Measurements from ENCODE around the gene SPEM3.

Gene SPEM3

DNA sequence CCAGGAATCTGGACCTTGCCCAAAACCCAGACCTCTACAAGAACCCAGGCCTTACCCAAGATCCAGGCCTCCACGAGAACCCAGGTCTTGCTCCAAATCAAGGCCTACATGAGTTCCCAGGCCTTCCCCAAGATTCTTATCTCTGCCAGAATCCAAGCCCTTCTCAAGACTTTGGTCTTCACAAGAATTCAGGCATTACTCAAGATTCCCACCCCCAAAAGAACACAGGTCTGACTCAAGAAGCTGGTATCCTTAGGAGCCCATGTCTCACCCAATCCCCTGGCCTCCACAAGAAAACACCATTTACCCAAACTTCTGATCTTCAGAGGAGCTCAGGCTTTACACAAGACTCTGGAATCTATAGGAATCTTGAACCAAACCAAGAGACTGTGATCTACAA lies 2.6 kb downstream of the SPEM3 start:
- Histone ChIP-seq H3K9me3 (no peaks in the 10 kb centered on the region), H3K4me1 (no peaks in the 10 kb centered on the region), H3K4me3 (ENCODE audit: low read depth, low read length) (no peak overlapping the region), H3K36me3 (no peaks in the 10 kb centered on the region), H3K27me3 (no peaks in the 10 kb centered on the region)
- TF ChIP-seq, protein P1, sequence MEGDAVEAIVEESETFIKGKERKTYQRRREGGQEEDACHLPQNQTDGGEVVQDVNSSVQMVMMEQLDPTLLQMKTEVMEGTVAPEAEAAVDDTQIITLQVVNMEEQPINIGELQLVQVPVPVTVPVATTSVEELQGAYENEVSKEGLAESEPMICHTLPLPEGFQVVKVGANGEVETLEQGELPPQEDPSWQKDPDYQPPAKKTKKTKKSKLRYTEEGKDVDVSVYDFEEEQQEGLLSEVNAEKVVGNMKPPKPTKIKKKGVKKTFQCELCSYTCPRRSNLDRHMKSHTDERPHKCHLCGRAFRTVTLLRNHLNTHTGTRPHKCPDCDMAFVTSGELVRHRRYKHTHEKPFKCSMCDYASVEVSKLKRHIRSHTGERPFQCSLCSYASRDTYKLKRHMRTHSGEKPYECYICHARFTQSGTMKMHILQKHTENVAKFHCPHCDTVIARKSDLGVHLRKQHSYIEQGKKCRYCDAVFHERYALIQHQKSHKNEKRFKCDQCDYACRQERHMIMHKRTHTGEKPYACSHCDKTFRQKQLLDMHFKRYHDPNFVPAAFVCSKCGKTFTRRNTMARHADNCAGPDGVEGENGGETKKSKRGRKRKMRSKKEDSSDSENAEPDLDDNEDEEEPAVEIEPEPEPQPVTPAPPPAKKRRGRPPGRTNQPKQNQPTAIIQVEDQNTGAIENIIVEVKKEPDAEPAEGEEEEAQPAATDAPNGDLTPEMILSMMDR (IDR thresholded peaks at IDR 0.05; ENCODE audit: low read depth, low read length): no peak
- no peak for DNase-seq

DNA sequence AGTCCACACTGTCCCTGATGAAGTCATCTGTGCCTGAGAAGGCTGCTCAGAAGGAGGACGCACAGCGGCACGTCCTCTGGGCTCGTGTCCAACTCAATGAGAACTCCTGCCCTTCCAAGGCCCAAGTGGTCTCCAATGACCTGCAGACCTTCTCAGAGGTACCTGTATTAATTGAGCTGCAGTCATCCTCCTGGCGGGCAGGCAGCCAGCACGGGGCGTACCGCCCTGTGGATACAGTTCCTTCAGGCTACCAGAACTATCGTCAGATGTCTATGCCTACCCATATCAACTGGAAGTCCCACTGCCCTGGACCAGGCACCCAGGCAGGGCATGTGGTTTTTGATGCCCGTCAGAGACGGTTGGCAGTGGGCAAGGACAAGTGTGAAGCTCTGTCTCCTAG lies 3.6 kb downstream of the SPEM3 start:
- H3K4me3 ChIP-seq (ENCODE audit: low read depth, low read length): no peak overlapping the region
- H3K4me1 ChIP-seq: no peaks in the 10 kb centered on the region
- H3K36me3 ChIP-seq: no peaks in the 10 kb centered on the region
- DNase-seq: no peak
- TF ChIP-seq, protein P1 (IDR thresholded peaks at IDR 0.05; ENCODE audit: low read depth, low read length): no peak
- no peaks in the 10 kb centered on the region for H3K27me3 ChIP-seq
- no peaks in the 10 kb centered on the region for H3K9me3 ChIP-seq

DNA sequence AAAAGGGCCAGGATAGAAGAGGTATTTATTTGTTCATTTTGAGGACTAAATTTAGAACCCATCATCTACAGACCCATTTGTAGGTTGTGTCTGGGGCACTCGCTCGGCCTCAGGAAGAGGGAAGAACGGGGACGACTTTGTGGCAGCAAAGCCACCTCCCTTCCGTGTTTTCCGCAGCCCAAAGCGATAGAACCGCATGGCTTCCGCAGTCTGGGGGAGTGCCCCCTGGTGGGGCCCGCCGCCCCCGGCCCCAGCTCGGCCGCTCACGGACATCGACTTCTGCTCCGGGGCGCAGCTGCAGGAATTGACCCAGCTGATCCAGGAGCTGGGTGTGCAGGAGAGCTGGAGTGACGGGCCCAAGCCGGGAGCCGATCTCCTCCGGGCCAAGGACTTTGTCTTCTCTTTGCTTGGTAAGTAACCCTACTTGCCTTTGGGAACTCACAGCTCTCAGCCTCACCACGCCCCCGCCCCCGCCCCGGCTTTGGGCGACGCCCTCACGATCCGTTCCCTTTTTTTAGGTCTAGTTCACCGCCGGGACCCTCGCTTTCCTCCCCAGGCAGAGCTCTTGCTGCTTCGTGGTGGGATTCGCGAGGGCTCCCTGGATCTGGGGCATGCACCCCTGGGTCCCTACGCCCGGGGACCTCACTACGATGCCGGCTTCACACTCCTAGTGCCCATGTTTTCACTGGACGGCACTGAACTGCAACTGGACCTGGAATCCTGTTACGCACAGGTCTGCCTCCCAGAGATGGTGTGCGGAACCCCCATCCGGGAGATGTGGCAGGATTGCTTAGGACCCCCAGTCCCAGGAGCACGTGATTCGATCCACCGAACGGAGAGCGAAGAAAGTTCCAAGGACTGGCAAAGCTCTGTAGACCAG lies 7.3 kb downstream of the SPEM3 start:
- Histone ChIP-seq H3K36me3 (no peaks in the 10 kb centered on the region), H3K9me3 (no peaks in the 10 kb centered on the region), H3K4me1 (no peaks in the 10 kb centered on the region), H3K4me3 (ENCODE audit: low read depth, low read length) (no peak overlapping the region), H3K27me3 (peaks cover 9% of the 10 kb centered on the region)
- no peak for DNase-seq
- TF ChIP-seq, protein P1 (IDR thresholded peaks at IDR 0.05; ENCODE audit: low read depth, low read length): no peak

DNA sequence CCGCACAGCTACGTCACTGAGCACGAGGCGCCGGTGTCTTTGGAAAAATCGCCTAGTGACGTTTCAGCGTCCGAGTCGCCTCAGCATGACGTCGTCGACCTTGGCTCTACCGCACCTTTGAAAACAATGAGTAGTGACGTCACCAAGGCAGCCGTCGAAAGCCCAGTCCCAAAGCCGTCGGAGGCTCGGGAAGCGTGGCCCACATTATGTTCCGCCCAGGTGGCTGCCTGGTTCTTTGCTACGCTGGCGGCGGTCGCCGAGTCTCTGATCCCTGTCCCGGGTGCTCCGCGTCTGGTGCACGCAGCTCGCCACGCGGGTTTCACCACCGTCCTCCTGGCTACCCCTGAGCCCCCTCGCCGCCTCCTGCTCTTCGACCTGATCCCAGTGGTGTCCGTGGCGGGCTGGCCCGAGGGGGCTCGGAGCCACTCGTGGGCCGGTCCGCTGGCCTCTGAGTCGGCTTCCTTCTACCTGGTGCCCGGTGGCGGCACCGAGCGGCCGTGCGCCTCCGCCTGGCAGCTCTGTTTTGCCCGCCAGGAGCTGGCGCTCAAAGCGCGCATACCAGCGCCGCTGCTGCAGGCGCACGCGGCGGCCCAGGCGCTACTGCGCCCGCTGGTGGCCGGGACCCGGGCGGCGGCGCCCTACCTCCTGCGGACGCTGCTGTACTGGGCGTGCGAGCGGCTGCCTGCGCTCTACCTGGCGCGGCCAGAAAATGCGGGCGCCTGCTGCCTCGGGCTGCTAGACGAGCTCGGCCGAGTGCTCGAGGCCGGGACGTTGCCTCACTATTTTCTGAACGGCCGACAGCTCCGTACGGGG lies 8.1 kb downstream of the SPEM3 start:
- TF ChIP-seq, protein P1 (IDR thresholded peaks at IDR 0.05; ENCODE audit: low read depth, low read length): peak; percentile 47
- H3K4me1 ChIP-seq: no peaks in the 10 kb centered on the region
- DNase-seq: peak; percentile 81

DNA sequence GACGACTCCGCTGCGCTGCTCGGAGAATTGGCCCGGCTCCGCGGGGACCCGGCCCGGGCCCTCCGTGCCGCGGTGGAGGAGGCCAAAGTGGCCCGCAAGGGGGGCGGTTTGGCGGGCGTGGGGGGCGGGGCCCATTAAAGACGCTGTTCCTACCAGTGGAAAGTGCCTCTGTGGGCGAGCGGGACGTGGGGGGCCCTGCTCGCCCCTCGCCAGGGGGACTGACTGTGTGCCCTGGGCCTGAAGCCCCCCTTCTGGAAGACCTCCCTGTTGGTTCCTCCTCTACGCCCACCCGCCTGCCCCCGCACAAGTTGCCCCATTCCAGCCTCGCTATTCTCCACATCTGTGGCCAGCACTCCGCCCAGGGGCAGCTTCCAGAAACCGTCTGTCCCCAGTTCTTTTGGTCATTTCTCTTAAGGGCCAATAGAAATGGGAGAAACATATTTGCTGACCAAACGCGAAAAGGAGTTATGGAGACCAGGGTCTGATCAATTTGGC lies 8.8 kb downstream of the SPEM3 start:
- Histone ChIP-seq H3K9me3 (no peaks in the 10 kb centered on the region), H3K36me3 (no peaks in the 10 kb centered on the region), H3K4me3 (ENCODE audit: low read depth, low read length) (peak overlapping the region; percentile 57), H3K27me3 (peaks cover 9% of the 10 kb centered on the region), H3K4me1 (no peaks in the 10 kb centered on the region)
- DNase-seq: no peak
- TF ChIP-seq, protein P1 (IDR thresholded peaks at IDR 0.05; ENCODE audit: low read depth, low read length): no peak

More for the DNA sequence above, 8.1 kb downstream of the SPEM3 start:
- Histone ChIP-seq H3K9me3 (no peaks in the 10 kb centered on the region), H3K27me3 (peaks cover 9% of the 10 kb centered on the region), H3K36me3 (no peaks in the 10 kb centered on the region), H3K4me3 (ENCODE audit: low read depth, low read length) (peak overlapping the region; percentile 57)

Measured in BE2C (cell line).